Calu3 (cell line): ENCODE results near the gene PXDN. TPM values are rescaled to one million over a fixed set of nuclear protein-coding genes. Genes with fewer than 3 reads are reported as not detected.

Source experiments
- BruUV-seq: library from RNA; stranded (reverse); fragments of 400-500 nt; replicated peaks from 2 replicates; lab custom pipeline; 2021; lab: Mats Ljungman, UMichigan
- CTCF ChIA-PET: fragments of 300-600 bp; sonication (Branson Sonifier 250); formaldehyde crosslinking; loops from one replicate; lab custom pipeline; 2022; ENCODE audit warnings: antibody characterized with exemption; lab: Charles Lee
- DNase-seq: peaks from one replicate; pipeline ENCODE4 v3.0.0; 2022
- H3K27ac Mint-ChIP-seq: one replicate; pipeline ENCODE4 v1.8.0; 2022; ENCODE audit warnings: mixed read lengths; ENCODE audit not compliant: unreplicated experiment
- H3K27me3 Mint-ChIP-seq: one replicate; pipeline ENCODE4 v1.8.0; 2022; ENCODE audit warnings: mixed read lengths; ENCODE audit not compliant: unreplicated experiment
- H3K36me3 Mint-ChIP-seq: one replicate; pipeline ENCODE4 v1.8.0; 2022; ENCODE audit warnings: mild to moderate bottlenecking, moderate library complexity, mixed read lengths; ENCODE audit not compliant: insufficient read depth, unreplicated experiment
- H3K4me1 Mint-ChIP-seq: one replicate; pipeline ENCODE4 v1.8.0; 2022; ENCODE audit warnings: mild to moderate bottlenecking, low read depth, mixed read lengths; ENCODE audit not compliant: unreplicated experiment
- H3K4me3 Mint-ChIP-seq: one replicate; pipeline ENCODE4 v1.8.0; 2022; ENCODE audit warnings: mild to moderate bottlenecking, low read depth, moderate library complexity, mixed read lengths; ENCODE audit not compliant: unreplicated experiment
- H3K9me3 Mint-ChIP-seq: one replicate; pipeline ENCODE4 v1.8.0; 2022; ENCODE audit warnings: low read depth, mixed read lengths; ENCODE audit not compliant: unreplicated experiment
- CTCF ChIP-seq: fragments of 200-600 bp; IDR thresholded peaks from one replicate; pipeline ENCODE4 v1.8.0; 2022; ENCODE audit warnings: antibody characterized with exemption; ENCODE audit not compliant: unreplicated experiment
- intact Hi-C: fragments of 100-400 bp; cut with micrococcal nuclease; formaldehyde crosslinking; loops from one replicate; pipeline ENCODE4 v1.10.0; 2022; ENCODE audit not compliant: unreplicated experiment
- total RNA-seq: library from RNA; stranded (reverse); gene quantifications from 2 replicates; pipeline ENCODE4 v1.2.3, GENCODE V29; 2022

Gene PXDN
- total RNA-seq, 1 experiment from 2014 or later, result not detected

- Mint-ChIP-seq H3K27ac (no peak overlapping the region), H3K27me3 (no peaks in the 10 kb centered on the region), H3K4me1 (no peaks in the 10 kb centered on the region), H3K36me3 (no peaks in the 10 kb centered on the region), H3K4me3 (no peak overlapping the region), H3K9me3 (peaks cover 10% of the 10 kb centered on the region)
- CTCF ChIA-PET, result no interaction called here
- no TSS peak for BruUV-seq
- DNase-seq, result no peak
- intact Hi-C loops, result no loop called here
- TF ChIP-seq CTCF, result no peak
Observed at GRCh38 chr2:1620081-1620480, 124.2 kb downstream of the PXDN start.

- intact Hi-C loops, result no loop called here
- no peak overlapping the region for H3K4me3 Mint-ChIP-seq
- H3K36me3 Mint-ChIP-seq, result no peaks in the 10 kb centered on the region
- H3K4me1 Mint-ChIP-seq, result no peaks in the 10 kb centered on the region
- no peaks in the 10 kb centered on the region for H3K27me3 Mint-ChIP-seq
- H3K9me3 Mint-ChIP-seq, result peaks cover 11% of the 10 kb centered on the region
- CTCF ChIA-PET, result no interaction called here
- TF ChIP-seq CTCF, result no peak
- no peak overlapping the region for H3K27ac Mint-ChIP-seq
- no peak for DNase-seq
- no TSS peak for BruUV-seq
Observed at GRCh38 chr2:1619556-1619955, 124.8 kb downstream of the PXDN start.

GRCh38 chr2:1618974-1619373, 125.3 kb downstream of the PXDN start:
- no peaks in the 10 kb centered on the region for H3K4me1 Mint-ChIP-seq
- H3K4me3 Mint-ChIP-seq, result no peak overlapping the region
- no peaks in the 10 kb centered on the region for H3K36me3 Mint-ChIP-seq
- BruUV-seq, result no TSS peak
- no peak for DNase-seq
- CTCF ChIA-PET, result no interaction called here
- intact Hi-C loops, result no loop called here
- H3K27me3 Mint-ChIP-seq, result no peaks in the 10 kb centered on the region
- no peak overlapping the region for H3K27ac Mint-ChIP-seq
- H3K9me3 Mint-ChIP-seq, result peaks cover 12% of the 10 kb centered on the region
- no peak for TF ChIP-seq CTCF

- Mint-ChIP-seq H3K4me3 (no peak overlapping the region), H3K27ac (no peak overlapping the region), H3K27me3 (no peaks in the 10 kb centered on the region), H3K36me3 (no peaks in the 10 kb centered on the region), H3K9me3 (peaks cover 12% of the 10 kb centered on the region), H3K4me1 (no peaks in the 10 kb centered on the region)
- CTCF ChIA-PET, result no interaction called here
- no peak for DNase-seq
- BruUV-seq, result no TSS peak
- intact Hi-C loops, result no loop called here
- no peak for TF ChIP-seq CTCF
Observed at GRCh38 chr2:1618191-1618961, 125.9 kb downstream of the PXDN start.
